PC-9 (cell line): ENCODE measurements around the gene DST. TPM values are rescaled to one million over a fixed set of nuclear protein-coding genes. Genes with fewer than 3 reads are reported as not detected.

ENCODE experiments used
- BruUV-seq: library from RNA; stranded (reverse); fragments of 400-500 nt; replicated peaks from 2 replicates; lab custom pipeline; 2021; lab: Mats Ljungman, UMichigan
- CTCF ChIA-PET: fragments of 300-600 bp; sonication (Branson Sonifier 250); formaldehyde crosslinking; loops from one replicate; lab custom pipeline; 2022; ENCODE audit warnings: antibody characterized with exemption; lab: Charles Lee
- POLR2A ChIA-PET: fragments of 300-600 bp; sonication (Branson Sonifier 250); formaldehyde crosslinking; loops from one replicate; lab custom pipeline; 2022; ENCODE audit warnings: antibody characterized with exemption; ENCODE audit not compliant: unreplicated experiment; lab: Charles Lee
- DNase-seq, 2 experiments: peaks; one replicate each; pipeline versions ENCODE4 v3.0.0 to v3.0.0-alpha.2; 2015 to 2022; ENCODE audit warnings: mixed read lengths in 1 of 2
- H2AFZ ChIP-seq: fragments of 200-600 bp; sonication (generic); 2 replicates; pipeline ENCODE4 v1.8.1; 2017; ENCODE audit warnings: antibody characterized with exemption
- H3F3A ChIP-seq: fragments of 200-600 bp; sonication (generic); 2 replicates; pipeline ENCODE4 v1.8.1; 2017; ENCODE audit warnings: antibody characterized with exemption, mild to moderate bottlenecking, low read depth; ENCODE audit not compliant: insufficient read depth
- H3K27ac ChIP-seq: fragments of 200-600 bp; sonication (generic); 2 replicates; pipeline ENCODE4 v1.6.1; 2016; ENCODE audit warnings: mixed run types
- H3K27me3 ChIP-seq: fragments of 200-600 bp; sonication (generic); 2 replicates; pipeline ENCODE4 v1.6.1; 2016; ENCODE audit warnings: low read depth, mixed run types; ENCODE audit not compliant: insufficient read depth
- H3K36me3 ChIP-seq: fragments of 200-600 bp; sonication (generic); 2 replicates; pipeline ENCODE4 v1.6.1; 2016; ENCODE audit warnings: low read depth, mixed run types
- H3K4me1 ChIP-seq: fragments of 200-600 bp; sonication (generic); replicated peaks from 2 replicates; pipeline ENCODE4 v1.6.1; 2016; ENCODE audit warnings: mixed run types; ENCODE audit not compliant: insufficient read depth
- H3K4me2 ChIP-seq: fragments of 200-600 bp; sonication (generic); 2 replicates; pipeline ENCODE4 v1.6.1; 2017; ENCODE audit warnings: mixed run types
- H3K4me3 ChIP-seq: fragments of 200-600 bp; sonication (generic); 2 replicates; pipeline ENCODE4 v1.6.1; 2016; ENCODE audit warnings: mixed run types
- H3K79me2 ChIP-seq: fragments of 200-600 bp; sonication (generic); 2 replicates; pipeline ENCODE4 v1.6.1; 2017; ENCODE audit warnings: low read depth, mixed run types
- H3K9me2 ChIP-seq: fragments of 200-600 bp; sonication (generic); 2 replicates; pipeline ENCODE4 v1.8.1; 2017; ENCODE audit warnings: mild to moderate bottlenecking; ENCODE audit not compliant: insufficient read depth
- H3K9me3 ChIP-seq: fragments of 200-600 bp; sonication (generic); 2 replicates; pipeline ENCODE4 v1.8.1; 2016; ENCODE audit warnings: low read depth; ENCODE audit not compliant: insufficient read depth
- H4K20me1 ChIP-seq: fragments of 200-600 bp; sonication (generic); 2 replicates; pipeline ENCODE4 v1.8.1; 2017; ENCODE audit not compliant: insufficient read depth
- CTCF ChIP-seq: fragments of 200-600 bp; sonication (generic); conservative IDR thresholded peaks from 2 replicates; pipeline ENCODE4 v1.6.1; 2017; ENCODE audit warnings: mixed run types, antibody characterized with exemption, mild to moderate bottlenecking, moderate library complexity
- EZH2 ChIP-seq: fragments of 200-600 bp; sonication (generic); IDR thresholded peaks from 2 replicates; pipeline ENCODE4 v1.8.0; 2017; ENCODE audit warnings: antibody characterized with exemption, low read depth
- intact Hi-C: fragments of 100-400 bp; cut with micrococcal nuclease; formaldehyde crosslinking; loops from one replicate; pipeline ENCODE4 v1.10.0; 2022; ENCODE audit not compliant: unreplicated experiment
- total RNA-seq: library from RNA; stranded (reverse); gene quantifications from 2 replicates; pipeline ENCODE4 v1.2.3, GENCODE V29; 2021

Gene DST
- total RNA-seq, 1 experiment from 2014 or later = 217 TPM

DNA sequence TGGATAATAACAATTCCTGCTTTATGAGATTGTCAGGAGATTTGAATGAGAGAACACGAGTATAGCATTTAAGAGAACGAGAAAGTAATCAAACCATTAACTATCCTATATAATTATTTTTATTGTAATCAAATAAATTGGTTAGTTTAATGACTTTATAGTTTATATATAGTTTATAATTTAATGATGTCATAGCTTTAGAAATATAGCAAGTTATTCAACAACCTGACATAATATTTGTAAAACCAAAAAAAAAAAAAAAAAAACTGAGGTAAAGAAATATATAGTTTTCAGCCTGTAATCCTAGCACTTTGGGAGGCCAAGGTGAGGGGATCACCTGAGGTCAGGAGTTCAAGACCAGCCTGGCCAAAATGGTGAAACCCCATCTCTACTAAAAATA is 26.4 kb upstream of the DST start:
- no peaks in the 10 kb centered on the region for H3K9me3 ChIP-seq
- CTCF ChIA-PET = no interaction called here
- H3F3A ChIP-seq = peaks cover 7% of the 10 kb centered on the region; the same call in 1 of the 2 replicates
- no peaks in the 10 kb centered on the region for H3K27me3 ChIP-seq
- H3K4me3 ChIP-seq = no peak overlapping the region
- POLR2A ChIA-PET = no interaction called here
- H3K4me1 ChIP-seq = no peaks in the 10 kb centered on the region
- intact Hi-C loops = no loop called here
- H2AFZ ChIP-seq = no peak overlapping the region
- H3K36me3 ChIP-seq = no peaks in the 10 kb centered on the region
- no TSS peak for BruUV-seq
- no peaks in the 10 kb centered on the region for H4K20me1 ChIP-seq
- no peak overlapping the region for H3K27ac ChIP-seq
- H3K4me2 ChIP-seq = no peak overlapping the region
- 0 out of 2 replicates have a peak, but pooled peaks cover 5% of the 10 kb centered on the region for H3K79me2 ChIP-seq
- no peak for DNase-seq
- TF ChIP-seq EZH2 = no peak
- no peak for TF ChIP-seq CTCF
- no peaks in the 10 kb centered on the region for H3K9me2 ChIP-seq

GRCh38 chr6:56668158-56668557 is 25.5 kb upstream of the DST start:
- no peak overlapping the region for H3K4me3 ChIP-seq
- no peak for DNase-seq

DNA sequence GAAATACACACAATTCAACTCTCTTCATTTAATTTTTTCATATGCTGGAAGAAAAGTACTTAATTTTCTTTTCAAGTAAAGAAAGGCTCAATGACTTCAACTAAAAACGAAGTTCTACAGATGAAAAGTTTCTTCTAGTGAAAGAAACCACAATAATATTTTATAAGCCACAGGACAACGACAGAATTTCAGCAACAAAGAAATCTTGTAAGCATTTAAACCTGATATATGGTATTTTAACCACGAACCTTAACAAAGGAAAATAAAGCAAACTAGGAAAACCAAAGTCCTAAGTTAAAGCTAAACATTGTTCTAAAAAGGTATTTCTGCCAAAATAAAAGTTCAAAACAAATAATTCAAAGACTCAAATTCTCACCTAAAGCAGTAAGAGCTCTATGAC is 24.6 kb upstream of the DST start:
- no peaks in the 10 kb centered on the region for H4K20me1 ChIP-seq
- no peaks in the 10 kb centered on the region; the same call in 1 of the 2 replicates for H3K36me3 ChIP-seq
- ChIA-PET POLR2A (no interaction called here), CTCF (no interaction called here)
- intact Hi-C loops = no loop called here
- peaks cover 8% of the 10 kb centered on the region for H3F3A ChIP-seq
- H3K27ac ChIP-seq = 0 out of 2 replicates have a peak overlapping the region, but pooled peaks have one; percentile 6
- no peaks in the 10 kb centered on the region for H3K4me1 ChIP-seq
- no TSS peak for BruUV-seq
- 0 out of 2 replicates have a peak, but pooled peaks cover 6% of the 10 kb centered on the region for H3K79me2 ChIP-seq
- no peak overlapping the region for H3K4me3 ChIP-seq
- no peaks in the 10 kb centered on the region for H3K27me3 ChIP-seq
- H3K9me3 ChIP-seq = no peaks in the 10 kb centered on the region
- H3K4me2 ChIP-seq = no peak overlapping the region
- H2AFZ ChIP-seq = no peak overlapping the region
- TF ChIP-seq EZH2 (no peak), CTCF (no peak)
- no peak for DNase-seq
- no peaks in the 10 kb centered on the region for H3K9me2 ChIP-seq

More at GRCh38 chr6:56668158-56668557, 25.5 kb upstream of the DST start:
- Histone ChIP-seq H3K36me3 (no peaks in the 10 kb centered on the region), H3K9me3 (no peaks in the 10 kb centered on the region), H3F3A (peaks cover 8% of the 10 kb centered on the region; the same call in 1 of the 2 replicates), H3K9me2 (no peaks in the 10 kb centered on the region), H3K79me2 (0 out of 2 replicates have a peak, but pooled peaks cover 6% of the 10 kb centered on the region), H2AFZ (no peak overlapping the region), H3K4me1 (no peaks in the 10 kb centered on the region), H3K27me3 (no peaks in the 10 kb centered on the region), H3K27ac (no peak overlapping the region), H4K20me1 (no peaks in the 10 kb centered on the region), H3K4me2 (no peak overlapping the region)
- intact Hi-C loops = no loop called here
- TF ChIP-seq EZH2 (no peak), CTCF (no peak)
- CTCF ChIA-PET = no interaction called here
- BruUV-seq = no TSS peak
- POLR2A ChIA-PET = no interaction called here
